HepG2 (cell line): ENCODE measurements around the gene CD180.

ENCODE experiments used
- CCDC6 ChIP-seq: sonication (generic); formaldehyde crosslinking; IDR thresholded peaks from 2 replicates; pipeline ENCODE4 v1.8.1; 2022; ENCODE audit warnings: mild to moderate bottlenecking, missing genetic modification reagents, moderate library complexity
- CEBPB ChIP-seq: IDR thresholded peaks from 2 replicates; pipeline ENCODE4 v1.6.1; 2011; ENCODE audit warnings: low read depth, low read length, improper control_type of control experiment, borderline replicate concordance
- CHD4 ChIP-seq: fragments of 200-600 bp; sonication (generic); IDR thresholded peaks from 2 replicates; pipeline ENCODE4 v1.7.0; 2017; ENCODE audit warnings: mild to moderate bottlenecking, low read length, borderline replicate concordance
- POLR2A ChIP-seq, 2 experiments: IDR thresholded peaks; 2 replicates each; pipeline ENCODE4 v1.6.1; 2011; ENCODE audit warnings: low read depth in 2 of 2, low read length in 2 of 2, mild to moderate bottlenecking in 1 of 2, moderate library complexity in 1 of 2; ENCODE audit not compliant: insufficient read depth in 1 of 2
- POLR2AphosphoS5 ChIP-seq: IDR thresholded peaks from 2 replicates; pipeline ENCODE4 v1.6.1; 2012; ENCODE audit warnings: low read depth, low read length
- RAD21 ChIP-seq: fragments of 450-650 bp; formaldehyde crosslinking; IDR thresholded peaks from 2 replicates; pipeline ENCODE4 v1.5.0; 2020; ENCODE audit warnings: mild to moderate bottlenecking
- SMAD1 ChIP-seq: sonication (generic); formaldehyde crosslinking; IDR thresholded peaks from 2 replicates; pipeline ENCODE4 v1.4.0; 2020; ENCODE audit warnings: missing genetic modification reagents, low read depth, mild to moderate bottlenecking, borderline replicate concordance
- ZNF530 ChIP-seq: sonication (generic); formaldehyde crosslinking; IDR thresholded peaks from 2 replicates; pipeline ENCODE4 v1.5.0; 2020; ENCODE audit warnings: low read depth, mild to moderate bottlenecking, missing genetic modification reagents
- ZSCAN9 ChIP-seq: IDR thresholded peaks from 2 replicates; pipeline ENCODE4 v1.6.1; 2016; ENCODE audit warnings: borderline replicate concordance
- TF ChIP-seq, protein P1 (sequence below): sonication (generic); formaldehyde crosslinking; IDR thresholded peaks from 2 replicates; pipeline ENCODE4 v1.5.0; 2020; ENCODE audit warnings: mild to moderate bottlenecking, missing genetic modification reagents, moderate library complexity
- TF ChIP-seq, protein P2 (sequence below): IDR thresholded peaks from 2 replicates; pipeline ENCODE4 v1.6.1; 2016; ENCODE audit warnings: low read depth
- TF ChIP-seq, protein P3 (sequence below): sonication (generic); formaldehyde crosslinking; IDR thresholded peaks from 2 replicates; pipeline ENCODE4 v1.4.0; 2020; ENCODE audit warnings: mild to moderate bottlenecking, missing genetic modification reagents

DNA sequence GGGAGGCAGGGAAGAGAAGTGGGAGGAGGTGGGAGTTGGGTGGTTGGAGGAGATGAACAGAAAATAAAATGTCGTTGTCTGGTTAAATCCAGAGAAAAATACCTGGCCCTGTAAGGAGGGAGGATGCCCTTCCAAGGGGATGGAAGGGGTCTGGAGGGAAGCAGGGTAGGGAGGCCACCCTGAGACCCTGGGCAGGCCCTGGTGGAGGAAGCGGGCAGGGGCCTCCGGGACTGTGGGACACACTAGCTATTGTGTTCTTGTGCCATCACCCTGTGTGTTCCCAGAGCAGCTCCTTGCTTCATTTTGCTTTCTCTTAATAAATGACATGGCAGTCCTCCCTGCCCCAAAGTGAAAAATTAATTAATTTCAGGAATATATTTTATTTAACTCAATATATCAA, 11.8 kb upstream of the CD180 start:
- TF ChIP-seq, protein P1, sequence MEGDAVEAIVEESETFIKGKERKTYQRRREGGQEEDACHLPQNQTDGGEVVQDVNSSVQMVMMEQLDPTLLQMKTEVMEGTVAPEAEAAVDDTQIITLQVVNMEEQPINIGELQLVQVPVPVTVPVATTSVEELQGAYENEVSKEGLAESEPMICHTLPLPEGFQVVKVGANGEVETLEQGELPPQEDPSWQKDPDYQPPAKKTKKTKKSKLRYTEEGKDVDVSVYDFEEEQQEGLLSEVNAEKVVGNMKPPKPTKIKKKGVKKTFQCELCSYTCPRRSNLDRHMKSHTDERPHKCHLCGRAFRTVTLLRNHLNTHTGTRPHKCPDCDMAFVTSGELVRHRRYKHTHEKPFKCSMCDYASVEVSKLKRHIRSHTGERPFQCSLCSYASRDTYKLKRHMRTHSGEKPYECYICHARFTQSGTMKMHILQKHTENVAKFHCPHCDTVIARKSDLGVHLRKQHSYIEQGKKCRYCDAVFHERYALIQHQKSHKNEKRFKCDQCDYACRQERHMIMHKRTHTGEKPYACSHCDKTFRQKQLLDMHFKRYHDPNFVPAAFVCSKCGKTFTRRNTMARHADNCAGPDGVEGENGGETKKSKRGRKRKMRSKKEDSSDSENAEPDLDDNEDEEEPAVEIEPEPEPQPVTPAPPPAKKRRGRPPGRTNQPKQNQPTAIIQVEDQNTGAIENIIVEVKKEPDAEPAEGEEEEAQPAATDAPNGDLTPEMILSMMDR (CRISPR knock-in tag) = no peak
- TF ChIP-seq SMAD1 (CRISPR knock-in tag) (no peak), CHD4 (no peak), ZSCAN9 (CRISPR knock-in tag) (no peak), POLR2AphosphoS5 (no peak), CCDC6 (CRISPR knock-in tag) (no peak), POLR2A (IDR thresholded peaks at IDR 0.05; ENCODE audit: insufficient read depth in 1 of 2, low read depth in 2 of 2, low read length in 2 of 2) (no peak), ZNF530 (CRISPR knock-in tag) (no peak), CEBPB (no peak), RAD21 (no peak)
- TF ChIP-seq, protein P2, sequence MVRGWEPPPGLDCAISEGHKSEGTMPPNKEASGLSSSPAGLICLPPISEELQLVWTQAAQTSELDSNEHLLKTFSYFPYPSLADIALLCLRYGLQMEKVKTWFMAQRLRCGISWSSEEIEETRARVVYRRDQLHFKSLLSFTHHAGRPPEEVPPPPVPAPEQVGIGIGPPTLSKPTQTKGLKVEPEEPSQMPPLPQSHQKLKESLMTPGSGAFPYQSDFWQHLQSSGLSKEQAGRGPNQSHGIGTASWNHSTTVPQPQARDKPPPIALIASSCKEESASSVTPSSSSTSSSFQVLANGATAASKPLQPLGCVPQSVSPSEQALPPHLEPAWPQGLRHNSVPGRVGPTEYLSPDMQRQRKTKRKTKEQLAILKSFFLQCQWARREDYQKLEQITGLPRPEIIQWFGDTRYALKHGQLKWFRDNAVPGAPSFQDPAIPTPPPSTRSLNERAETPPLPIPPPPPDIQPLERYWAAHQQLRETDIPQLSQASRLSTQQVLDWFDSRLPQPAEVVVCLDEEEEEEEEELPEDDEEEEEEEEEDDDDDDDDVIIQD = no peak
- TF ChIP-seq, protein P3, sequence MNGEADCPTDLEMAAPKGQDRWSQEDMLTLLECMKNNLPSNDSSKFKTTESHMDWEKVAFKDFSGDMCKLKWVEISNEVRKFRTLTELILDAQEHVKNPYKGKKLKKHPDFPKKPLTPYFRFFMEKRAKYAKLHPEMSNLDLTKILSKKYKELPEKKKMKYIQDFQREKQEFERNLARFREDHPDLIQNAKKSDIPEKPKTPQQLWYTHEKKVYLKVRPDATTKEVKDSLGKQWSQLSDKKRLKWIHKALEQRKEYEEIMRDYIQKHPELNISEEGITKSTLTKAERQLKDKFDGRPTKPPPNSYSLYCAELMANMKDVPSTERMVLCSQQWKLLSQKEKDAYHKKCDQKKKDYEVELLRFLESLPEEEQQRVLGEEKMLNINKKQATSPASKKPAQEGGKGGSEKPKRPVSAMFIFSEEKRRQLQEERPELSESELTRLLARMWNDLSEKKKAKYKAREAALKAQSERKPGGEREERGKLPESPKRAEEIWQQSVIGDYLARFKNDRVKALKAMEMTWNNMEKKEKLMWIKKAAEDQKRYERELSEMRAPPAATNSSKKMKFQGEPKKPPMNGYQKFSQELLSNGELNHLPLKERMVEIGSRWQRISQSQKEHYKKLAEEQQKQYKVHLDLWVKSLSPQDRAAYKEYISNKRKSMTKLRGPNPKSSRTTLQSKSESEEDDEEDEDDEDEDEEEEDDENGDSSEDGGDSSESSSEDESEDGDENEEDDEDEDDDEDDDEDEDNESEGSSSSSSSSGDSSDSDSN (CRISPR knock-in tag) = no peak
